SK-N-SH (cell line): Measurements from ENCODE around the gene CLDN14. TPM values are rescaled to one million over a fixed set of nuclear protein-coding genes. Genes with fewer than 3 reads are reported as not detected.

Experiments
- CTCF ChIA-PET: fragments of 300-600, 350-600 bp; formaldehyde crosslinking; extraction: SDS; loops from one replicate; lab custom pipeline; 2021; lab: Yijun Ruan, JAX
- POLR2A ChIA-PET: fragments of 350-600 bp; sonication (Branson Sonifier 250); formaldehyde crosslinking; extraction: SDS; loops from one replicate; lab custom pipeline; 2020; ENCODE audit warnings: antibody characterized with exemption, inconsistent platforms; lab: Yijun Ruan, JAX
- DNase-seq: peaks from one replicate; pipeline ENCODE4 v3.0.0; 2012
- H2AFZ ChIP-seq: fragments of 200-600 bp; sonication (generic); 2 replicates; pipeline ENCODE4 v1.8.1; 2016; ENCODE audit warnings: antibody characterized with exemption, mild to moderate bottlenecking, low read depth
- H3F3A ChIP-seq: fragments of 200-600 bp; sonication (generic); replicated peaks from 2 replicates; pipeline ENCODE3; 2016; ENCODE audit warnings: antibody characterized with exemption, mild to moderate bottlenecking; ENCODE audit not compliant: insufficient read depth
- H3K27ac ChIP-seq, 2 experiments: fragments of 200-500 bp in 1 of 2; fragments of 200-600 bp in 1 of 2; sonication (Bioruptor generic) in 1 of 2; sonication (generic), shearing (Covaris generic) in 1 of 2; 2 replicates each; pipeline versions ENCODE4 v1.5.1 to v1.6.1; 2014 to 2016; ENCODE audit warnings: low read depth in 2 of 2, inconsistent platforms in 1 of 2, low read length in 1 of 2, mild to moderate bottlenecking in 1 of 2, mixed read lengths in 1 of 2
- H3K27me3 ChIP-seq: fragments of 200-600 bp; sonication (generic), shearing (Covaris generic); 2 replicates; pipeline ENCODE4 v1.6.1; 2016; ENCODE audit warnings: mixed run types; ENCODE audit not compliant: insufficient read depth
- H3K36me3 ChIP-seq, 2 experiments: fragments of 200-500 bp in 1 of 2; fragments of 200-600 bp in 1 of 2; sonication (Bioruptor generic) in 1 of 2; sonication (generic) in 1 of 2; replicated peaks in 1 of 2; 2 replicates each; pipeline versions ENCODE3 to v1.5.1; 2014 to 2016; ENCODE audit warnings: low read length in 1 of 2, mild to moderate bottlenecking in 1 of 2; ENCODE audit not compliant: insufficient read depth in 2 of 2, control insufficient read depth in 1 of 2
- H3K4me1 ChIP-seq, 2 experiments: fragments of 200-500 bp in 1 of 2; fragments of 200-600 bp in 1 of 2; sonication (Bioruptor generic) in 1 of 2; sonication (generic), shearing (Covaris generic) in 1 of 2; 2 replicates each; pipeline versions ENCODE4 v1.5.1 to v1.6.1; 2014 to 2016; ENCODE audit warnings: low read depth in 1 of 2, low read length in 1 of 2, mixed run types in 1 of 2; ENCODE audit not compliant: insufficient read depth in 2 of 2, control insufficient read depth in 1 of 2
- H3K4me2 ChIP-seq: fragments of 200-600 bp; sonication (generic), shearing (Covaris generic); 2 replicates; pipeline ENCODE4 v1.6.1; 2017; ENCODE audit warnings: mixed run types
- H3K4me3 ChIP-seq, 2 experiments: fragments of 200-500 bp in 1 of 2; fragments of 200-600 bp in 1 of 2; sonication (Bioruptor generic) in 1 of 2; sonication (generic), shearing (Covaris generic) in 1 of 2; 2 replicates each; pipeline versions ENCODE4 v1.5.1 to v1.8.1; 2014 to 2016; ENCODE audit warnings: low read depth in 2 of 2, inconsistent platforms in 1 of 2, low read length in 1 of 2, mild to moderate bottlenecking in 1 of 2, mixed read lengths in 1 of 2, moderate library complexity in 1 of 2
- H3K79me2 ChIP-seq: fragments of 200-600 bp; sonication (generic); 2 replicates; pipeline ENCODE4 v1.8.1; 2017; ENCODE audit warnings: mild to moderate bottlenecking; ENCODE audit not compliant: insufficient read depth
- H3K9ac ChIP-seq: fragments of 200-600 bp; sonication (generic); 2 replicates; pipeline ENCODE4 v1.6.1; 2017; ENCODE audit warnings: mixed run types
- H3K9me2 ChIP-seq: fragments of 200-600 bp; sonication (generic); 2 replicates; pipeline ENCODE4 v1.6.1; 2017; ENCODE audit warnings: mixed run types
- H3K9me3 ChIP-seq: fragments of 200-600 bp; sonication (generic); 2 replicates; pipeline ENCODE4 v1.6.1; 2017; ENCODE audit warnings: mixed run types, mild to moderate bottlenecking, moderate library complexity
- H4K20me1 ChIP-seq: fragments of 200-600 bp; sonication (generic); 2 replicates; pipeline ENCODE4 v1.6.1; 2017; ENCODE audit warnings: mild to moderate bottlenecking, mixed run types; ENCODE audit not compliant: insufficient read depth
- ELF1 ChIP-seq: IDR thresholded peaks from 2 replicates; pipeline ENCODE4 v1.4.0; 2012
- EP300 ChIP-seq, 2 experiments: IDR thresholded peaks; 2 replicates each; pipeline versions ENCODE4 v1.4.0 to v1.6.1; 2012; ENCODE audit warnings: borderline replicate concordance in 1 of 2, low read depth in 1 of 2, low read length in 1 of 2
- GABPA ChIP-seq: IDR thresholded peaks from 2 replicates; pipeline ENCODE4 v1.4.0; 2012; ENCODE audit warnings: low read depth, mild to moderate bottlenecking
- JUND ChIP-seq: IDR thresholded peaks from 2 replicates; pipeline ENCODE4 v1.4.0; 2012
- MXI1 ChIP-seq: IDR thresholded peaks from 2 replicates; pipeline ENCODE4 v1.6.1; 2012; ENCODE audit warnings: mild to moderate bottlenecking, low read depth, low read length, improper control_type of control experiment
- RAD21 ChIP-seq: IDR thresholded peaks from 2 replicates; pipeline ENCODE4 v1.6.1; 2012; ENCODE audit warnings: mild to moderate bottlenecking, low read length
- RCOR1 ChIP-seq: fragments of 150-350 bp; IDR thresholded peaks from 2 replicates; pipeline ENCODE4 v1.6.1; 2017; ENCODE audit warnings: antibody characterized with exemption, low read length
- RFX5 ChIP-seq: IDR thresholded peaks from 2 replicates; pipeline ENCODE4 v1.6.1; 2012; ENCODE audit warnings: mild to moderate bottlenecking, improper control_type of control experiment, low read length
- RXRA ChIP-seq: IDR thresholded peaks from 2 replicates; pipeline ENCODE4 v1.4.0; 2012; ENCODE audit warnings: low read depth, mild to moderate bottlenecking, borderline replicate concordance
- SMC3 ChIP-seq: IDR thresholded peaks from 2 replicates; pipeline ENCODE4 v1.6.1; 2012; ENCODE audit warnings: low read depth, low read length, improper control_type of control experiment
- TAF1 ChIP-seq: IDR thresholded peaks from 2 replicates; pipeline ENCODE4 v1.6.1; 2012; ENCODE audit warnings: low read depth, mild to moderate bottlenecking, low read length, moderate library complexity, borderline replicate concordance
- TCF12 ChIP-seq: IDR thresholded peaks from 2 replicates; pipeline ENCODE4 v1.4.0; 2012
- TEAD4 ChIP-seq: IDR thresholded peaks from 2 replicates; pipeline ENCODE4 v1.4.0; 2012; ENCODE audit warnings: mild to moderate bottlenecking, borderline replicate concordance; ENCODE audit not compliant: insufficient read depth
- YY1 ChIP-seq: IDR thresholded peaks from 2 replicates; pipeline ENCODE4 v1.4.0; 2012; ENCODE audit warnings: low read depth, mild to moderate bottlenecking
- WGBS: methylation state at CpG from one replicate; pipeline ENCODE4 v1.1.6; 2017; ENCODE audit warnings: low lambda C conversion rate; 5-methylcytosine and 5-hydroxymethylcytosine counted together
- polyA plus RNA-seq, 3 experiments: library from polyadenylated mRNA; depleted of rRNA; stranded (reverse); fragments of >200 nt; gene quantifications; 2 replicates each; pipeline ENCODE4 v1.2.3, GENCODE V29; 2012
- TF ChIP-seq, protein P1 (sequence below): fragments of 200-600 bp; sonication (generic); IDR thresholded peaks from 2 replicates; pipeline ENCODE4 v1.6.1; 2017; ENCODE audit warnings: antibody characterized with exemption, mild to moderate bottlenecking, moderate library complexity
- TF ChIP-seq, protein P2 (sequence below): IDR thresholded peaks from 2 replicates; pipeline ENCODE4 v1.4.0; 2012; ENCODE audit warnings: low read depth, borderline replicate concordance
- TF ChIP-seq, protein P3 (sequence below): IDR thresholded peaks from 2 replicates; pipeline ENCODE4; 2012

Gene CLDN14
- polyA plus RNA-seq, 1 of the 3 experiments (the other 2 are of a cell fraction) = not detected

DNA sequence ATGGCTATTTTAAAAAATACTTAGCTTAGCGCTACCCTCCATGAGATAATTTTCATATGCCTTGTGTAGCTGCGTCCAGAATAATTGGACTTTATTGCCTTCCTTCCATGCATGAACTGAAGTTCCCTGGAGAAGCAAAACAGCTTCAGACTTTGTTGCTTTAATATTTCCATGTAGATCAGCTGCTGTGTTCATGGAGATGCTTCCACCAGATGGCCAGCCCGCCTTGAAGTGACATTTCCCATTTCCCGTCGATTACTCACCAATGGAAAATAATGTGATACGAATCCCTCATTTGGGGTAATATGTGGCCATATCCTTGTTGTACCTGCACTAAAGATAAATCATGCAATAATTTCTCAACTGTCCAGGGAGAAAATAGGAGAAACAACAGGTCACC, 47.4 kb upstream of the CLDN14 start:
- Histone ChIP-seq H2AFZ (no peak overlapping the region), H3K36me3 (no peaks in the 10 kb centered on the region), H3K4me3 (no peak overlapping the region), H3K4me2 (no peak overlapping the region), H3K27ac (no peak overlapping the region), H3F3A (no peaks in the 10 kb centered on the region), H3K27me3 (peaks cover 58% of the 10 kb centered on the region), H3K4me1 (no peaks in the 10 kb centered on the region; a peak in 1 of 4 replicates), H3K9me2 (no peaks in the 10 kb centered on the region), H3K79me2 (no peaks in the 10 kb centered on the region), H3K9ac (no peak overlapping the region), H3K9me3 (no peaks in the 10 kb centered on the region), H4K20me1 (no peaks in the 10 kb centered on the region)
- WGBS = 10% methylated on average over 6 of the region's 6 CpGs
- CTCF ChIA-PET = interaction anchor here (0.9 to 1.9 kb wide), 5 partner anchors 10 to 220 kb away, joined by 3 to 7 read pairs (median 4); no protein-coding TSS in a partner anchor
- POLR2A ChIA-PET = no interaction called here
- no peak for DNase-seq
- TF ChIP-seq TEAD4 (no peak), GABPA (no peak), MXI1 (no peak)
- TF ChIP-seq, protein P1, sequence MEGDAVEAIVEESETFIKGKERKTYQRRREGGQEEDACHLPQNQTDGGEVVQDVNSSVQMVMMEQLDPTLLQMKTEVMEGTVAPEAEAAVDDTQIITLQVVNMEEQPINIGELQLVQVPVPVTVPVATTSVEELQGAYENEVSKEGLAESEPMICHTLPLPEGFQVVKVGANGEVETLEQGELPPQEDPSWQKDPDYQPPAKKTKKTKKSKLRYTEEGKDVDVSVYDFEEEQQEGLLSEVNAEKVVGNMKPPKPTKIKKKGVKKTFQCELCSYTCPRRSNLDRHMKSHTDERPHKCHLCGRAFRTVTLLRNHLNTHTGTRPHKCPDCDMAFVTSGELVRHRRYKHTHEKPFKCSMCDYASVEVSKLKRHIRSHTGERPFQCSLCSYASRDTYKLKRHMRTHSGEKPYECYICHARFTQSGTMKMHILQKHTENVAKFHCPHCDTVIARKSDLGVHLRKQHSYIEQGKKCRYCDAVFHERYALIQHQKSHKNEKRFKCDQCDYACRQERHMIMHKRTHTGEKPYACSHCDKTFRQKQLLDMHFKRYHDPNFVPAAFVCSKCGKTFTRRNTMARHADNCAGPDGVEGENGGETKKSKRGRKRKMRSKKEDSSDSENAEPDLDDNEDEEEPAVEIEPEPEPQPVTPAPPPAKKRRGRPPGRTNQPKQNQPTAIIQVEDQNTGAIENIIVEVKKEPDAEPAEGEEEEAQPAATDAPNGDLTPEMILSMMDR = no peak
- TF ChIP-seq, protein P2, sequence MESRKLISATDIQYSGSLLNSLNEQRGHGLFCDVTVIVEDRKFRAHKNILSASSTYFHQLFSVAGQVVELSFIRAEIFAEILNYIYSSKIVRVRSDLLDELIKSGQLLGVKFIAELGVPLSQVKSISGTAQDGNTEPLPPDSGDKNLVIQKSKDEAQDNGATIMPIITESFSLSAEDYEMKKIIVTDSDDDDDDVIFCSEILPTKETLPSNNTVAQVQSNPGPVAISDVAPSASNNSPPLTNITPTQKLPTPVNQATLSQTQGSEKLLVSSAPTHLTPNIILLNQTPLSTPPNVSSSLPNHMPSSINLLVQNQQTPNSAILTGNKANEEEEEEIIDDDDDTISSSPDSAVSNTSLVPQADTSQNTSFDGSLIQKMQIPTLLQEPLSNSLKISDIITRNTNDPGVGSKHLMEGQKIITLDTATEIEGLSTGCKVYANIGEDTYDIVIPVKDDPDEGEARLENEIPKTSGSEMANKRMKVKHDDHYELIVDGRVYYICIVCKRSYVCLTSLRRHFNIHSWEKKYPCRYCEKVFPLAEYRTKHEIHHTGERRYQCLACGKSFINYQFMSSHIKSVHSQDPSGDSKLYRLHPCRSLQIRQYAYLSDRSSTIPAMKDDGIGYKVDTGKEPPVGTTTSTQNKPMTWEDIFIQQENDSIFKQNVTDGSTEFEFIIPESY = no peak

DNA sequence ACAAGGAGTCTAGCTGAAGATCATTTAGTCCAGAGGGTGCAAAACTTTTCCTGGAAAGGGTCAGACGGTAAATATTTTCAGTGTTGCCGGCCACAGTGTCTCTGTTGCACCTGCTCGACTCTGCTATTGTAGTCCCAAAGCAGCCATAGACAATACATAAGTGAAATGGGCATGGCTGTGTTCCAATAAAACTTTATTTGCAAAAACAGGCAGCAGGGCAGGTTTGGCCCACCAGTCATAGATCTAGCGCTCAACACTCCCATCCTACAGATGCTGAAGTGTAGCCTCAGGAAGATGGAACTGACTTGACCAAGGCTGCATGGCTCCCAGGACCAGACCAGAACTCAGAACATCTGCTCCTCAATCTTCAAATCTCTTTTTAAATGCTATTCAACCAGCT, 46.2 kb upstream of the CLDN14 start:
- Histone ChIP-seq H3K9me3 (no peaks in the 10 kb centered on the region), H3K4me1 (no peaks in the 10 kb centered on the region; a peak in 1 of 4 replicates), H3K4me3 (no peak overlapping the region), H3K9me2 (no peaks in the 10 kb centered on the region), H3F3A (no peaks in the 10 kb centered on the region), H3K27me3 (peaks cover 68% of the 10 kb centered on the region), H3K9ac (no peak overlapping the region), H3K27ac (no peak overlapping the region), H3K36me3 (no peaks in the 10 kb centered on the region), H4K20me1 (no peaks in the 10 kb centered on the region), H3K79me2 (no peaks in the 10 kb centered on the region), H3K4me2 (no peak overlapping the region), H2AFZ (no peak overlapping the region)
- WGBS = 34% methylated on average over 4 of the region's 4 CpGs
- CTCF ChIA-PET = interaction anchor here (1.2 to 1.8 kb wide), 3 partner anchors 9 to 23 kb away, joined by 3 to 7 read pairs (median 3); no protein-coding TSS in a partner anchor
- TF ChIP-seq RAD21 = no peak
- POLR2A ChIA-PET = no interaction called here
- DNase-seq = no peak

DNA sequence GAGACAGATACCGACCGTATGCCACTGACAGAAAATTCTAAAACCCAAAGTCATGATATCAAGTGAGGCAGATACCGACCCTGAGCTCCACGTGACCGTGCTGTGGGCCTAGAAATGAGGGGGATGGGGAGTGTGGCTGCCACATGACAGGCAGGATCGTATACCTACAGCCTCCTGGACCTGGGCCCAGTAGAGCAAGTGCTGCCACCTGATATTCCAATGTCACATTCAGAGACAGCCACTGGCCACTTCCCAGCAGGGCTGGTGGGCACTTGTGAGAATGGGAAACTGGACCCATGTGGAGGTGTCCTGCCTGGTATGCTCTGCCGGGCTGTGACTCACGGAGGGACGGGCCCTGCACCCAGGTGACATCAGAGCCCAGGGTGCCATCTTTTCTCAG, 44.6 kb upstream of the CLDN14 start:
- no peaks in the 10 kb centered on the region for H3K36me3 ChIP-seq
- no peaks in the 10 kb centered on the region for H3K4me1 ChIP-seq
- no peak for DNase-seq
- CTCF ChIA-PET = no interaction called here
- no peak overlapping the region for H3K9ac ChIP-seq
- POLR2A ChIA-PET = no interaction called here
- no peak overlapping the region for H2AFZ ChIP-seq
- no peak overlapping the region for H3K4me3 ChIP-seq
- 14% methylated on average over 6 of the region's 9 CpGs for WGBS
- H3K27me3 ChIP-seq = peaks cover 60% of the 10 kb centered on the region
- H3K9me3 ChIP-seq = no peaks in the 10 kb centered on the region
- no peaks in the 10 kb centered on the region for H4K20me1 ChIP-seq
- no peak overlapping the region for H3K4me2 ChIP-seq
- no peaks in the 10 kb centered on the region for H3K79me2 ChIP-seq
- H3F3A ChIP-seq = no peaks in the 10 kb centered on the region
- no peak overlapping the region for H3K27ac ChIP-seq
- no peaks in the 10 kb centered on the region for H3K9me2 ChIP-seq
- TF ChIP-seq RCOR1 (no peak), RAD21 (no peak), SMC3 (no peak), RFX5 (no peak), TEAD4 (no peak), JUND (no peak), ELF1 (no peak), RXRA (no peak), YY1 (no peak), EP300 (IDR thresholded peaks at IDR 0.05; ENCODE audit: borderline replicate concordance in 1 of 2, low read depth in 1 of 2, low read length in 1 of 2) (no peak), TAF1 (no peak), TCF12 (no peak)
- TF ChIP-seq, protein P3, sequence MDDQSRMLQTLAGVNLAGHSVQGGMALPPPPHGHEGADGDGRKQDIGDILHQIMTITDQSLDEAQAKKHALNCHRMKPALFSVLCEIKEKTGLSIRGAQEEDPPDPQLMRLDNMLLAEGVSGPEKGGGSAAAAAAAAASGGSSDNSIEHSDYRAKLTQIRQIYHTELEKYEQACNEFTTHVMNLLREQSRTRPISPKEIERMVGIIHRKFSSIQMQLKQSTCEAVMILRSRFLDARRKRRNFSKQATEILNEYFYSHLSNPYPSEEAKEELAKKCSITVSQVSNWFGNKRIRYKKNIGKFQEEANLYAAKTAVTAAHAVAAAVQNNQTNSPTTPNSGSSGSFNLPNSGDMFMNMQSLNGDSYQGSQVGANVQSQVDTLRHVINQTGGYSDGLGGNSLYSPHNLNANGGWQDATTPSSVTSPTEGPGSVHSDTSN = no peak
